Mesothelial cell of epicardium (in vitro differentiated cells): ENCODE data around the gene CCDC86. TPM values are rescaled to one million over a fixed set of nuclear protein-coding genes. Genes with fewer than 3 reads are reported as not detected.

Source experiments
- DNase-seq, 2 experiments: peaks; one replicate each; pipeline ENCODE4 v3.0.0; 2021; ENCODE audit warnings: low spot score in 2 of 2; ENCODE audit not compliant: unreplicated experiment in 2 of 2
- H3K27ac Mint-ChIP-seq: 2 replicates; pipeline ENCODE4 v1.8.0; 2021; ENCODE audit warnings: mixed read lengths
- H3K27me3 Mint-ChIP-seq: 2 replicates; pipeline ENCODE4 v1.8.0; 2021; ENCODE audit warnings: low read depth, mixed read lengths
- H3K36me3 Mint-ChIP-seq: 2 replicates; pipeline ENCODE4 v1.8.0; 2021; ENCODE audit warnings: mixed read lengths
- H3K4me1 Mint-ChIP-seq: 2 replicates; pipeline ENCODE4 v1.8.0; 2021; ENCODE audit warnings: mixed read lengths
- H3K4me3 Mint-ChIP-seq: 2 replicates; pipeline ENCODE4 v1.8.0; 2021; ENCODE audit warnings: mild to moderate bottlenecking, moderate library complexity, mixed read lengths
- H3K9me3 Mint-ChIP-seq: 2 replicates; pipeline ENCODE4 v1.8.0; 2021; ENCODE audit warnings: mixed read lengths
- total RNA-seq: library from RNA; stranded (reverse); gene quantifications from 3 replicates; pipeline ENCODE4 v1.2.1, GENCODE V29; 2021
- TF ChIP-seq, protein P1 (sequence below): fragments of 200-600 bp; sonication (generic); IDR thresholded peaks from one replicate; pipeline ENCODE4 v1.5.0; 2021; ENCODE audit warnings: antibody characterized with exemption; ENCODE audit not compliant: unreplicated experiment

CCDC86 gene
- total RNA-seq, 1 donor from 2014 or later = 22.5 TPM

DNA sequence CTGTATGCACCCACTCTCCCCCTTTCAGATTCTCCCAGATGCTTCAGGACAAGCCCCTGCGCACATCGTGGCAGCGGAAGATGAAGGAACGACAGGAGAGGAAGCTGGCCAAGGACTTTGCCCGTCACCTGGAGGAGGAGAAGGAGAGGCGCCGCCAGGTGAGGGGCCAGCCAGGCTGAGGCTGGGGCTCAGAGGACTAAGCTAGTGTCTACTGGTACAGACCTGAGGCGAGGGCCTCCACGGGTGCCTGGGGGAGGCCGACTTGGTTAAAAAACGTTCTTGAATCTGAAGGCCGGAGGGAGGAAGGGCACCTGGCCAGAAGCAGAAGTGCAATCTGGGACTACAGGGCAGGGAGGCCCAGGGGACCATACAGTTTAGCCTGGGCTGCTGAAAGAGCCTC is 6.0 kb downstream of the CCDC86 start:
- no peak for DNase-seq
- Mint-ChIP-seq H3K27ac (no peak overlapping the region), H3K4me1 (peaks cover 26% of the 10 kb centered on the region), H3K9me3 (no peaks in the 10 kb centered on the region), H3K36me3 (peaks cover 13% of the 10 kb centered on the region), H3K27me3 (no peaks in the 10 kb centered on the region), H3K4me3 (no peak overlapping the region)
- TF ChIP-seq, protein P1, sequence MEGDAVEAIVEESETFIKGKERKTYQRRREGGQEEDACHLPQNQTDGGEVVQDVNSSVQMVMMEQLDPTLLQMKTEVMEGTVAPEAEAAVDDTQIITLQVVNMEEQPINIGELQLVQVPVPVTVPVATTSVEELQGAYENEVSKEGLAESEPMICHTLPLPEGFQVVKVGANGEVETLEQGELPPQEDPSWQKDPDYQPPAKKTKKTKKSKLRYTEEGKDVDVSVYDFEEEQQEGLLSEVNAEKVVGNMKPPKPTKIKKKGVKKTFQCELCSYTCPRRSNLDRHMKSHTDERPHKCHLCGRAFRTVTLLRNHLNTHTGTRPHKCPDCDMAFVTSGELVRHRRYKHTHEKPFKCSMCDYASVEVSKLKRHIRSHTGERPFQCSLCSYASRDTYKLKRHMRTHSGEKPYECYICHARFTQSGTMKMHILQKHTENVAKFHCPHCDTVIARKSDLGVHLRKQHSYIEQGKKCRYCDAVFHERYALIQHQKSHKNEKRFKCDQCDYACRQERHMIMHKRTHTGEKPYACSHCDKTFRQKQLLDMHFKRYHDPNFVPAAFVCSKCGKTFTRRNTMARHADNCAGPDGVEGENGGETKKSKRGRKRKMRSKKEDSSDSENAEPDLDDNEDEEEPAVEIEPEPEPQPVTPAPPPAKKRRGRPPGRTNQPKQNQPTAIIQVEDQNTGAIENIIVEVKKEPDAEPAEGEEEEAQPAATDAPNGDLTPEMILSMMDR = no peak

DNA sequence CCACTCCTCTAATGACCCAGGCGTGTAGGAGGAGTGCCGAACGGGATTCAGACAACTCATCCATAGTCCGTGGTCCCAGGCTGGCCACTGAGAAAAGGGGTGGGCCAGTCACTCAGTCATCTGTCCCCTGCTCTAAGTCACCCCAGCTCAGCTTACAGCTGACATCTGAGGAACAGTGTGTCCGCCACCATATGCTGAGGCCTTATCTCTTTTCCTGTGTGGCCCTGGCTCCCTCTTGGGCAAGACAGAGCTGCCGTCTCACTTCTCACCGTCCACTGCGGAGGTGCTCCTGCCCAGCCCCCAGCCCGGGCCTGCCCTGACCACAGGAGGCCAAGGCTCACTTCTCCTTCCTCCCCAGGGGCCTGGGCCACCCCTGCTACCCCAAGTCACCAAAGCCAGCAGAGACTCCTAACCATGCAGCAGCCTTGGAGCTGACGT is 6.8 kb downstream of the CCDC86 start:
- Mint-ChIP-seq H3K9me3 (no peaks in the 10 kb centered on the region), H3K27me3 (no peaks in the 10 kb centered on the region), H3K4me3 (no peak overlapping the region), H3K36me3 (peaks cover 13% of the 10 kb centered on the region), H3K27ac (no peak overlapping the region), H3K4me1 (peaks cover 18% of the 10 kb centered on the region)
- TF ChIP-seq, protein P1 = no peak
- DNase-seq = no peak

DNA sequence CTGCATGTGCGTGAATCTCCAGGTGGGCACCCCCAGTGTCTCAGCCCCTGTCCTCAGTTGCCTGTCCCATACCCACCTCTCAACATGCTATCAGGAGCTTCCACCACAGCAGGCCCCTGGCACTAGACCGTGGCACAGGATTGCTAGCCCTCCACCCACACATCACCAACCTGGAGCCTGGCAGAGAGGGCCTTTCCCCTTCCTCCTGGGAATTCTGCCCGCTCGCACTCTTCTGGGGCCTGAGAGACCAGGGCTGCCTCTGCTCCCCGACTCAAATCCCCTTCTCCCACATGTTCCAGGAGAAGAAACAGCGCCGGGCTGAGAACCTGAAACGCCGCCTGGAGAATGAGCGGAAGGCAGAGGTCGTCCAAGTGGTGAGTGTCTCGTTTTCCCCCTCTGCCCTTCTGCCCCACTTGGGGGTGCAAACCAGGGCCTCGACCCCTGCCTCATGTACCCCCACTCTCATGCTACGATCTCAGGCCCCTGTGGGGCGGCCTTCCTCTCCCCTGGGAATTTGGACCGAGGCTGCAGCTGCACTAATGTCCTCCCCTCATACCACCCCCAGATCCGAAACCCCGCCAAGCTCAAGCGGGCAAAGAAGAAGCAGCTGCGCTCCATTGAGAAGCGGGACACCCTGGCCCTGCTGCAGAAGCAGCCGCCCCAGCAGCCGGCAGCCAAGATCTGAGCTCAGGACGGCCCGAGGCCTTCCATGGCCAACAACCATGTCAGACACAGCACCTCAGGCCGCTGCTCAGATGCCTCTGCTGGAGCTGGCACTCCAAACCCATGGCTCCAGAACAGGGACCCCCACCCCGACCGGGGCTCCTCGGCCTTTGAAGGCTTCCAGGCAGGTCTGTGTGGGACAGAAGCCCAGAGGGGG is 8.0 kb downstream of the CCDC86 start:
- Mint-ChIP-seq H3K4me1 (peaks cover 9% of the 10 kb centered on the region), H3K36me3 (peaks cover 13% of the 10 kb centered on the region), H3K4me3 (no peak overlapping the region), H3K27me3 (no peaks in the 10 kb centered on the region), H3K9me3 (no peaks in the 10 kb centered on the region), H3K27ac (no peak overlapping the region)
- no peak for DNase-seq
- TF ChIP-seq, protein P1 = no peak

DNA sequence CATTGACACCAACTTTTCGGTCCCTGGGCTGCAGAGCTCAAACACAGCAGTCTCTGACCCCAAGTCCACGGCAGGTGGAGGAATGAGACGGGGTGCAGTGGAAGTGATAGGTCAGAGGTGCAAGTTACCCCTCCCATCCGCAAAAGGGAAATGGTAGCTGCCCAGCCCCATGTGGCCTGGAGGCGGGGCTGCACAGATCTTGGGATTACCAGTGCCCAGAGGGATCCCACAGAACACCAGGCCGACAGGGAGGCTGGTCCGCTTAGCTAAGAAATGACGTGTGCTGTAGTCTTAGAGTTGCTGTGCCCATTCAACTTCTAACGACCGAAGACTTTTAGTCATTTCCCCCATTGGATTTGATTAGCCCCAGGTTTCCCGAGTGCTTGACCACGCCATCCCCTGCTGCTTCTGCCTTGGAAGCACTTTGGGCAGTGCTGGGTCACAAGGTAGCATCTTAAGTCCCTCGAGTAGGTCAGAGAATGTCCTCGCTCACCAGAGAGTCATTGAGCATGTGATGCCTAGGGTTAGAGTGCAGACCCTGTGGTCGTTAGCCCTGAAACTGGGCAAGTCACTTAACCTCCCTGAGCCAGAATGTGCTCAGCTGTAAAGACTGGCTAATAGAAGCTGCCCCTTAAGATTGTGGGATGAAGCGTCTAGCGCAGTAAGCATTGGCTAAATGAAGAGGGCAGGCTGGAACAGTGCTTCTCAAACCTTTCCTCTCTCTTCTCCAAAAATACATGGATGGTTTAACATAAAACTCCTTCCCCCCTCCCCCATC is 9.6 kb downstream of the CCDC86 start:
- no peak for DNase-seq
- Mint-ChIP-seq H3K9me3 (no peaks in the 10 kb centered on the region), H3K4me1 (peaks cover 5% of the 10 kb centered on the region), H3K27ac (no peak overlapping the region), H3K36me3 (peaks cover 13% of the 10 kb centered on the region), H3K4me3 (no peak overlapping the region), H3K27me3 (no peaks in the 10 kb centered on the region)
- TF ChIP-seq, protein P1 = no peak

DNA sequence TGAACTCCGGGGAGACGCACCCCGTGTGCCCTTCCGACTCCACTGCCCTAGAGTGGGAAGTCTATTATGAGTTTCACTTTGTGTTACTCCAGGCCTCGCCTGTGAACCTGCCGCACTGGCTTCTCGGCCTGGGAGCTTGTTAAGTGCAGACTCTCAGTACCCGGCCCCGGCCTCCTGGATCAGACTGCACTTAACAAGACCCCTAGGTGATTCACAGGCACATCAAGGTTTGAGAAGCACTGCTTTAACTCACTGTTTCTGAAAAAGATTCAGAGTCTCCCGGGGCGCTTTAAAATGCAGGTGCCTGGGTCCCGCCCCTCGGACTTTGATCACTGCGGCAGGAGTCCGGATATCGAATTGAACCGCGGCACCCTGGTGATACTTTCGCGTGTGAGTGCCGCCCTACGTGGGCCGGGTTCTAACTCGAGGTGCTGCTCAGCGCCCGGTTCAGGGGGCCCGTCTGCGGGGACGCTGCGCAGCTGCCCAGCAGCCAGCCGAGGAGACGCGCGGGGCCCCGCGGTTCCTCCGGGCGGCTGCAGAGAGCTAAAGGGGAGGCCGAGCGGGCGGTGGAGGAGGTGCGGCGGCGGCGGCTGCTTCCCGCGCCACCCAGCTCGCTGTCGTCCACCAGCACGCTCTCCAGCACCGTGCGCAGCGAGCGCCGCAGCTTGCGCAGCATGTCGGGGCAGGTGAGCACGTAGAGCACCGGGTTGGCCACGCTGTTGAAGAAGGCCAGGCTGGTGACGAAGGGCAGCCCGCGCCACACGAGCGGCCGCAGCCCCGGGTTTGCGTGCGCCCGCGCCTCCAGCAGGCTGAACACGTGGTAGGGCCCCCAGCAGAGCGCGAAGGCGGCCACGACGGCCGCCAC is 10.4 kb downstream of the CCDC86 start:
- TF ChIP-seq, protein P1 = no peak
- no peaks in the 10 kb centered on the region for H3K9me3 Mint-ChIP-seq
- H3K4me1 Mint-ChIP-seq = peaks cover 5% of the 10 kb centered on the region
- H3K27ac Mint-ChIP-seq = no peak overlapping the region
- H3K27me3 Mint-ChIP-seq = no peaks in the 10 kb centered on the region
- H3K36me3 Mint-ChIP-seq = peaks cover 13% of the 10 kb centered on the region
- H3K4me3 Mint-ChIP-seq = no peak overlapping the region
- DNase-seq = no peak
